GM20000 (cell line): ENCODE data around the gene GCNT4.

Experiments
- DNase-seq: peaks from one replicate; pipeline ENCODE4 v3.0.0; 2012; ENCODE audit warnings: low spot score
- TF ChIP-seq, protein P1 (sequence below): IDR thresholded peaks from 2 replicates; pipeline ENCODE4 v1.5.1; 2012; ENCODE audit warnings: mild to moderate bottlenecking, control low read depth; ENCODE audit errors: extremely low read depth, missing control alignments

Gene GCNT4

GRCh38 chr5:75043633-75044264 lies 8.6 kb downstream of the GCNT4 start:
- no peak for DNase-seq
- TF ChIP-seq, protein P1, sequence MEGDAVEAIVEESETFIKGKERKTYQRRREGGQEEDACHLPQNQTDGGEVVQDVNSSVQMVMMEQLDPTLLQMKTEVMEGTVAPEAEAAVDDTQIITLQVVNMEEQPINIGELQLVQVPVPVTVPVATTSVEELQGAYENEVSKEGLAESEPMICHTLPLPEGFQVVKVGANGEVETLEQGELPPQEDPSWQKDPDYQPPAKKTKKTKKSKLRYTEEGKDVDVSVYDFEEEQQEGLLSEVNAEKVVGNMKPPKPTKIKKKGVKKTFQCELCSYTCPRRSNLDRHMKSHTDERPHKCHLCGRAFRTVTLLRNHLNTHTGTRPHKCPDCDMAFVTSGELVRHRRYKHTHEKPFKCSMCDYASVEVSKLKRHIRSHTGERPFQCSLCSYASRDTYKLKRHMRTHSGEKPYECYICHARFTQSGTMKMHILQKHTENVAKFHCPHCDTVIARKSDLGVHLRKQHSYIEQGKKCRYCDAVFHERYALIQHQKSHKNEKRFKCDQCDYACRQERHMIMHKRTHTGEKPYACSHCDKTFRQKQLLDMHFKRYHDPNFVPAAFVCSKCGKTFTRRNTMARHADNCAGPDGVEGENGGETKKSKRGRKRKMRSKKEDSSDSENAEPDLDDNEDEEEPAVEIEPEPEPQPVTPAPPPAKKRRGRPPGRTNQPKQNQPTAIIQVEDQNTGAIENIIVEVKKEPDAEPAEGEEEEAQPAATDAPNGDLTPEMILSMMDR = no peak

DNA sequence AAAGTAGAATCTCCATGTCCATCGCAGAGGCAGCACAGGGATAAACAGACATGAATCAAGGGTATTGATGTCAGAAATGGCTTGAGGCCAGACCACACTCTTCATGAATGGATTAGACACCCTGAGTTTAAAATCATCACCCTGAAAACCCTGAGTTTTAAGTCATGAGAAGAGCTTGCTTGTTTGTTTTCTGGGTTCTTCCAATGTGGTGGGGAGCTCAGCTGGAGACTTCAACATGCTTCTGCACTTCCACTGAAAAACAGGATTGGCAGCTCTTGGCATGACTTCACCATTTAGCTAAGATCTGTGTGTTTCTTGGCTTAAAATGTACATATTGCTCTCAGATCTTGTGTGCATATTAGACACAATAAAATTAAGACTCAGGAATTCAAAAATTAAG lies 9.8 kb downstream of the GCNT4 start:
- no peak for DNase-seq
- TF ChIP-seq, protein P1 = no peak

DNA sequence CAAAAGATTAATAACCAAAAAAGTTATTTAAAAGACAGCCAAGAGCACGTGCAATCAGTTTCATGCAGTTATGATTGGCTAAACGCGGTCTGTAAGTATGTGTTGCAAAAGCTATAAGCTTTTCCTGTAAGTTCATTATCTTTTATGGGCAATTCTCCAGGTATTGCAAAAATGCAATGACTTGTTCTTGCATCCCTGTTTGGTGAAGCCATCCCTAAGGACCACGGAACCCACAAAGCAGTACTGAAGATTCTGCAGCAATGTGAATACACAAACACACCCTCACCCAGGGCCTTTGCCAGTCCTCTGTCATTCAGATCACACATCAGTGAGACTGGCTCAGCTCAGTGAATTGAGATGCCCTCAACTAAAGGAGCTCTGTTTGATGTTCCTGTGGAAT lies 11.4 kb downstream of the GCNT4 start:
- DNase-seq = no peak
- TF ChIP-seq, protein P1 = no peak

DNA sequence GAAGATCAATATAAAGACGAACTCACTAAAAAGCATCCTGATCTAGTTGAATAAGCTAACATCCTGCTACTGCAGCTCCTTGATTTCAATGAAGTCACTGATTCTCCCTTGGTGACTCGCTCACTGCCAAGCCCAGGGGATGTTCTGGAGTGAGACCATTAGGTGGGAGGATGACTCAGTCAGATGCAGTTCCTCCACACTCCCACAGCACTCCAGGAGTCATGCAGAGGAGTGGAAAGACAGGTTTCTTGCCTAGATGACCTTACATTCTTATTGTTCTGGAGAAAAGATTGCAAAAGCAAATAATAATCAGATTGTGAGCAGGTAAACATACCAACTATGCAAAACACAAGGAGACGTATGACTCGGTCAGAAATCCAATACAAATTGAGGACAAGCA lies 15.3 kb downstream of the GCNT4 start:
- DNase-seq = no peak
- TF ChIP-seq, protein P1 = no peak

DNA sequence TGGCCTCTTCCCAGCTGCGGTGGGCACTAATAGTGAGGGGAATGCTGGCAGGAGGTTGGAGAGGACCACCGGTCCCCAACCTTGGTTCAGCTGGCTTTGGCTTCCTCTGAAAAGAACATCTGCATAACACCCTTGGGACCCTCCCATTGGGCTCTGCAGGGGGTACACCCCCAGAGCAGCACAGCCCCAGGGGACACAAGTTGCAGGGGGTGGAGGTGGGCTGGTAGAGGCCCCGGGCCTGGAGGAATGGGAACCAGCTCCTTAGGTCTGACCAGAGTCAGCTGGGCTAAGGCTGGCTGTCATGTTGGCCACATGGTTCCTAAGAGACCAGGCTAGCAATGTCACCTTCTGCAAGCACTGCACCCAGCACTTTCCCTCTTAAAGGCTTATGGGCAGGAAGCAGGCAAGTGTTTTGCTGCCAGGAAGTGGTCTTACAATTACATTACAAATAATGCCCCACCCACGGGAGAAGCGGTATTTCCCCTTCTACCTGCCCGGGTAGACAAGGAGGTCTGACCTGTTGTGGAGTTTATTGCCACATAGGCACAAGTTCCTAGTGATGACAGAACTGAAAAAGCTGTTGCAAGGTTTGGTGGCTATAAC lies 18.1 kb downstream of the GCNT4 start:
- TF ChIP-seq, protein P1 = no peak

DNA sequence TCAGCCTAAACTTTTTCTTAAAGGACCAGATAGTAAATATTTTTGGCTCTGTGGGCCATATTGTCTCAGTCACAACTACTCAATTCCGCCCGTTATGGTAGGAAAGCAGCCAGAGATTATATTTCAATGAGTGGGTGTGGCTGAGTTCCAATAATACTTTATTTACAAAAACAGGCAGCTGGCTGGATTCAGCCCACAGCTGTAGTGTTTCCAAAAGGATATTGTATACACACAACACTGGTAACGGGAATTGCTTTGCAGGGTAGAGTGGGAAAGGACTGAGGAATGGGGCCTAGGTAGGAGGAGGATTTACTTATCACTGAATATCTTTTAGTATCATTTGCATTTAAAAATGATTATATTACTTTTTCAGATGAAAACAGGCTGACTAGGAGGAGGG lies 21.0 kb downstream of the GCNT4 start:
- no peak for DNase-seq
- TF ChIP-seq, protein P1 = no peak

More for the DNA sequence above, 18.1 kb downstream of the GCNT4 start:
- no peak for DNase-seq

- DNase-seq = no peak
- TF ChIP-seq, protein P1 = no peak
These were observed 24.3 kb downstream of the GCNT4 start for GRCh38 chr5:75028090-75028489.
